Measurements from ENCODE around the gene RMND5B.

Gene RMND5B

DNA sequence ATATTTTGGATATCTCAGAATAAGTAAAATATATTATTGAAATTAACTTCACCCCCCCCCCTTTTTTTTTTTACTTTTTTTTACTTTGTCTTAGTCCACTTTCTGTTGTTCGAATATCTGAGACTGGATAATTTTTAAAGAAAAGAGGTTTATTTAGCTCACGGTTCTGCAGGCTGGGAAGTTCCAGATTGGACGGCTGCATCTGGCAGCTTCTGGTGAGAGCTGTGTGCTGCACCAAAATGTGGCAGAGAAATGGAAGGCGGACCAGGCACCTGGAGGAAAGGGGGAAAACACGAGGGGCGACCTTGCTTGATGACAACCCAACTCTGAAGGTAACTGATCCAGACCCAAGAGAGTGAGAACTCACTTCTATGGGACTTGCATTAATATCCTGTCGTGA lies 62.0 kb downstream of the RMND5B start:
- TF ChIP-seq GATA3 (IDR thresholded peaks at IDR 0.05; ENCODE audit: low read depth, low read length) (no peak), GATA2 (IDR thresholded peaks at IDR 0.05; ENCODE audit: low read depth, low read length) (no peak)

DNA sequence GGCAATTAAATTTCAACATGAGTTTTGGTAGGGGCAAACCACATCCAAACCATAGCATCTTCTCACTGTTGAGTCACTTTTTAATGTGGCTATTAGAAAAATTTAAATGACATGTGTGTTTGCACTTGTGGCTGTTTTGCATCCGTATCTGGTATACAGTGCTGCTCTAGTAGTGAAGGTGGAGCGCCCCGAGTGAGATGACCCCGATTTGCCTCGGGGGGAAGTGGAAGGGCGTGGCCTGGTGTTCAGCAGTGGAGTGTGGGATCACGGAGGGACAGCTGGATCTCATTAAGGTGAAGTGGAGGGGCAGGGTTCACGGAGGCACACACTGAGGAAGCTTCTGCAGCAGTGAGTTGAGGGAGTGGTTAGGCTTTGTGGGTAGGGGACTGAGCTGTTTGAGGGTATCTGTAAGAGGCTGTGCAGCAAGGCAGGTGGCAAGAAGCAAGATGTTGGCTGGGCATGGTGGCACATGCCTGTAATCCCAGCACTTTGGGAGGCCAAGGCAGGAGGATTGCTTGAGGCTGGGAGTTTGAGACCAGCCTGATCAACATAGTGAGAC lies 62.5 kb downstream of the RMND5B start:
- TF ChIP-seq GATA2 (IDR thresholded peaks at IDR 0.05; ENCODE audit: low read depth, low read length) (no peak), GATA3 (IDR thresholded peaks at IDR 0.05; ENCODE audit: low read depth, low read length) (no peak)

- no peak for TF ChIP-seq GATA2 (IDR thresholded peaks at IDR 0.05; ENCODE audit: low read depth, low read length)
- no peak for TF ChIP-seq GATA3 (IDR thresholded peaks at IDR 0.05; ENCODE audit: low read depth, low read length)
These were observed 63.2 kb downstream of the RMND5B start for GRCh38 chr5:178194026-178194425.

DNA sequence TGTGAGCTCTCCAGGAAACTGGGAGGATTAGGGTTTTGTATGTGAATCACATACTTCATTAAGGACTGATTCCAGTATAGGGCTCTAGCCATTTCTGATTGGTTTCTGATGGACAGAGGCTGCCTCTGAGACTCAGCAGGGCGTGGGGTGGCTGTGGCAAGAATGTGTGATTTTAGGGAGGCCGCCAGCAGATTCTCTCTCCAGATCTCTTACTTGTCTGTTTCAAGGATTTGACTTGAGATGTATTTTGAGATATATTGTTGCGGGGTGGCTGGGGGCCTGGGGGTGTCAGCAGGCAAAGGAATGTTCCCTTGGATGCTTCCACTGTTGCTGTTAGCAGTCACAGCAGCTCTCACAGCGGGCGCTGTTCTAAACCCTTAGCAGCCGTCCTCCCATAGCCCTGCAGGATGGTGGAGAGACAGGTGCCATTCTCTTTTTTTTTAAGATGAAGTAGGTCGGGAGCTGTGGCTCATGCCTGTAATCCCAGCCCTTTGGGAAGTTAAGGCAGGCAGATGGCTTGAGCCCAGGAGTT lies 65.5 kb downstream of the RMND5B start:
- no peak for TF ChIP-seq GATA2 (IDR thresholded peaks at IDR 0.05; ENCODE audit: low read depth, low read length)
- TF ChIP-seq GATA3 (IDR thresholded peaks at IDR 0.05; ENCODE audit: low read depth, low read length) = no peak

DNA sequence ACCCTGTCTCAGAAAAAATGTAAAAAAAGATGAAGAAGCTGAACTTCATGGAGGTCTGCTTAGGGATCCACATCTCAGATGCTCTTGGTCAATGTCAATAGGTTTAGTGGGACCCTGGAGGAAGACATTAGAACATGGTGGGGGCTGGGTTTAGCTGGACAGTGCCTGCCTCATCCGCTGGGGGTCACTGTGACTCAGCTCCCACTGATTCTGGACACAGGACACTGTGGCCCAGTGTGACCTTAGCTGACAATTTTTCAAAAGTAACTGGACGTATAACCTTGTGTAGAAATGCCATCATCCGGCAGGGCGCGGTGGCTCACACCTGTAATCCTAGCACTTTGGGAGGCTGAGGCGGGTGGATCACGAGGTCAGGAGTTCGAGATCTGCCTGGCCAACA lies 66.2 kb downstream of the RMND5B start:
- TF ChIP-seq GATA3 (IDR thresholded peaks at IDR 0.05; ENCODE audit: low read depth, low read length) = no peak
- no peak for TF ChIP-seq GATA2 (IDR thresholded peaks at IDR 0.05; ENCODE audit: low read depth, low read length)

DNA sequence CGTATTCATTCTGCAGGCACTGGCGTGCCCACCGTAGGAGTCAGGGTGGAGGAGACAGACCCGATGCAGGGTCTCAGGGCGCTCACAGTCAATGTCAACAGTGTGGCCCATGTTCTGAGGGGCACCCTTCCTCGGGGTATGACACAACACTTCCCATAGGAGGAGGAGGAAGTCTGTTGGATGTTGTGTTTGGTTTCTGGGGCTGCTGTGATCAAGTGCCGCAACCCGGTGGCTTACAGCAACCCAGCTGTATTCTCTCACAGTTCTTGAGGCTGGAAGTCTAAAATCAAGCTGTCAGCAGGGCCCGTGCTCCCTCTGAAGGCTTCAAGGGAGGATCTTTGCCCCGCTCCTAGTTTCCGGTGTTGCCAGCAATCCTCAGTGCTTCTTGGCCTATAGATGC lies 67.9 kb downstream of the RMND5B start:
- TF ChIP-seq GATA2 (IDR thresholded peaks at IDR 0.05; ENCODE audit: low read depth, low read length) (no peak), GATA3 (IDR thresholded peaks at IDR 0.05; ENCODE audit: low read depth, low read length) (no peak)

DNA sequence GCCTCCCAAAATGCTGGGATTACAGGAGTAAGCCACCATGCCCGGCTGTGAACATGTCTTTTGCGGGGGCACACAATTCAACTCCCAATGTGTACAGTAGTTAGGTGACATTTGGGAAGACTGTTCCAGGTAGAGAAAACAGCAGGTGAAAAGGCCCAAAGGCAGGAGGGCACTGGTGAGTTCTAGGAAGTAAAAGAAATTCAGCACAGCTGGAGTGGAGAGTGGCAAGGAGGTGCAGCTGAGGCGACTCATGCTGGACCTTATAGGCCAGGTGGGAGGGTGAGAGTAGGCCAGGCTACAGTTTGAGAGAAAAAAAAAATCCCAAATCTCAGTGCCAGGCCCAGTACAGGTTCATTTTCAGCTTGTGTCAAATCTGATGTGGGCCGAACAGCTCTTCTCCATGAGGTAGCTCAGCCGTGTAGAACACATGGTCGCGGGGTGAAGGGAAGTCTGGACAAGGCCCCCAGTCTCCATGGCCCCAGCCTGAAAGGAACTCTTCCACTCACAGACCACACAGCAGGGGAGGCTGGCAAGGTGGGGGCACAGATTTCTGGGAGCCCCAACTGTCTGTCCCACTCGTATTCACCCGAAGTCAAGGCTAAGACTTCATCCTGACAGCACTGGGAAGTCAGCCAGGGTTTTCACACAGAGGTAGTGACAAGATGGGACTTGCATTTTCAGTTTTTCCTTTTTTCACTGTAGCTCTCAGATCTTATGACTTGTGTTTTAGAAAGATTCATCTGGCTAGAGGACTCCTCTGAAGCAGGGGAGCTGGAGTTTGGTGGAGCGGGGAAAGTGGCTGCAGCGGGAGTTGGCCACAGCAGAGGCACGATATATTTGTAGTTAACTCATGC lies 69.0 kb downstream of the RMND5B start:
- TF ChIP-seq GATA2 (IDR thresholded peaks at IDR 0.05; ENCODE audit: low read depth, low read length) (no peak), GATA3 (IDR thresholded peaks at IDR 0.05; ENCODE audit: low read depth, low read length) (no peak)
